Posterior vena cava (tissue), 2 donors: ENCODE results near the gene MRPL1. TPM values are rescaled to one million over a fixed set of nuclear protein-coding genes. Genes with fewer than 3 reads are reported as not detected.
"Not testable (repeated sequence)": the region's sequence is repeated elsewhere in the genome, so short reads cannot be mapped to it uniquely, and the experiment has no call there.

Experiments
- DNase-seq: peaks from one replicate; pipeline ENCODE4 v3.0.0-alpha.2; 2020; ENCODE audit warnings: low spot score
- intact Hi-C, 2 donors: fragments of 100-400 bp; cut with DNase I; formaldehyde crosslinking; loops; one replicate each; pipeline versions ENCODE4 v1.14.1 to v1.14.2; 2022 to 2023
- total RNA-seq, 2 donors: library from RNA; stranded (reverse); fragmentation: NEBNext Ultra II Directional; extraction: Animal tissue kit (Norgen Biotek cat#: 25700); gene quantifications; one replicate each; pipeline ENCODE4 v1.2.1, GENCODE V29; 2021
- donor health status: DM: yes; HTN: yes; CAD: no.
- donor health status: DM: yes; HTN: yes; CAD: no.

MRPL1 gene
- total RNA-seq, 2 donors from 2014 or later = 38.4 to 45.3 TPM

DNA sequence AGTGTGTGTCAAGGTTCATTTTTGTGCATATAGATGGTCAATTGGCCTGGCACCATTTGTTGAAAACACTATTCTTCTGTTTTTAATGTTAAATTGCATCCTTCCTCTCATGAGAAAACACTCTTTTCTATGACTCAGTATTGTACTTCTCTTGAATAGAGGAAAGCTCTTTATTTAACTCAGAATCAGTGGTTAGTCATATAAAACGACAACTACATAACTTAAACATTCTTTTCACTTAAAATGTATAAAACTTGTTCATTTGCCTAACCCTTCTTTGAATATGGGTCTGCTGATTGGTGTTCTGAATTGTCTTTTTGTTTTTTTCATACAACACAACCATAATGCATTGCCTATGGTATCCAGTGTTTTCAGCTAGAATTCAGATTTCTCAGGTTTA is 17.2 kb upstream of the MRPL1 start:
- no peak for DNase-seq
- intact Hi-C loops = no loop called here

GRCh38 chr4:77845929-77846328 is 16.7 kb upstream of the MRPL1 start:
- no peak for DNase-seq
- intact Hi-C loops = no loop called here

DNA sequence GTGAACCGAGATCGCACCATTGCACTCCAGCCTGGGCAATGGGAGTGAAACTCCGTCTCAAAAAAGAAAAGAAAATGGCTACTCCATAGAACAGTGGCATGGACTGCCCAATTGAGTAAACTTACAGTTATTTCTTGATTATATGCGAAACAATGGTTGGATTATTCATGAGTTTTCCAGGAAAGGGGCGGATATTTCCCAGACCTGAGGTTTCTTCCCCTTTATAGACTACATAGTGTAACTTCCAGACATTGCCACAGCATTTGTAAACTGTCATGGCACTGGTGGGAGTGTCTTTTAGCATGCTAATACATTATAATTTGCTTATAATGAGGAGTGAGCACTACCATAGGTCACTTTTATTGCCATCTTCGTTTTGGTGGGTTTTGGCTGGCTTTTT is 14.1 kb upstream of the MRPL1 start:
- intact Hi-C loops = no loop called here
- DNase-seq = no peak

- intact Hi-C loops = no loop called here
- DNase-seq = no peak
Observed at GRCh38 chr4:77849278-77849965, 13.2 kb upstream of the MRPL1 start.

- intact Hi-C loops = no loop called here
- DNase-seq = no peak
Observed at GRCh38 chr4:77852892-77853495, 9.6 kb upstream of the MRPL1 start.

- DNase-seq = no peak
- intact Hi-C loops = loop anchor here in 1 of 2 donors (5.0 kb wide), 1 partner anchor 1257 kb away; no protein-coding TSS in a partner anchor
Observed at GRCh38 chr4:77854431-77855111, 8.1 kb upstream of the MRPL1 start.

GRCh38 chr4:77856152-77856551 is 6.5 kb upstream of the MRPL1 start:
- intact Hi-C loops = loop anchor here in 1 of 2 donors (5.0 kb wide), 1 partner anchor 1259 kb away; no protein-coding TSS in a partner anchor
- no peak for DNase-seq

DNA sequence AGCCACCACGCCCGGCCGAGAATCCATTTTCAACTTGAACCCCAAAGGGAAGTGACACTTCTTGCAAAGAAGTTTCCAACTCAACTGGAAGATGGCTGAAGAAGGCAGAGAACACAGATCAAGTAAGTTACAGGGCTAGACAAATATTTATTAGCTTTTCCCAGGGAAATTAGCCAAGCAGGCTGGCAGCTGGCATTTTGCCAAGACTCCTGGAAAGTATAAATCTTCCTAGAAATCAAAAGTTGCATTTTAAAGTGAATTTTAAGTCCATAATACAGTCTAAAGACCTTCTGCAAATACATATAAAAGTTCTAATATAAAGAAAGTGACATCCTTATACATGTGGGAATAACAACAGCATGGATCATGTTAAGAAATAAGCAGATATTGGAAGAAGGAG is 3.4 kb upstream of the MRPL1 start:
- intact Hi-C loops = loop anchor here in 1 of 2 donors (5.0 kb wide), 1 partner anchor 1262 kb away; no protein-coding TSS in a partner anchor
- DNase-seq = no peak

GRCh38 chr4:77861495-77861894 is 1.1 kb upstream of the MRPL1 start:
- no peak for DNase-seq
- intact Hi-C loops = loop anchor here in 1 of 2 donors (5.0 kb wide), 1 partner anchor 474 kb away; no protein-coding TSS in a partner anchor

GRCh38 chr4:77863341-77863740 is 711 bp downstream of the MRPL1 start:
- intact Hi-C loops = loop anchor here (2.0 to 5.0 kb wide), 2 partner anchors 45 to 476 kb away; partner anchors contain the start of gene CNOT6L (in 1 of the 2)
- DNase-seq = not testable (repeated sequence)

DNA sequence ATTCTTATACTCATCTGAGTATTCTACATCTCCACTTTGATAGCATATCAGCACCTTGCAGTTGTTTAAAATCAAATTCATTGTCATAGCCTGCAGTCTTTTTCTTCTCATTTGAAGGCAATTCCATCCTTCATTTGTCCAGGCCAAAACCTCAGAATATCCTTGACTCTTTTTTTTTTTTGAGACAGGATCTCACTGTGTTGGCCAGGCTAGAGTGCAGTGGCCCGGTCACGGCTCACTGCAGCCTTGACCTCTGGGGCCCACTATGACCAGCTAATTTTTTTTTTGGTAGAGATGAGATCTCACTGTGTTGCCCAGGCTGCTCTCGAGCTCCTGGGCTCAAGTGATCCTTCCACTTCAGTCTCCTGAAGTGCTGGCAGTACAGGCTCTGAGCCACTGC is 2.6 kb downstream of the MRPL1 start:
- intact Hi-C loops = no loop called here
- DNase-seq = no peak

GRCh38 chr4:77872723-77873445 is 10.3 kb downstream of the MRPL1 start:
- intact Hi-C loops = no loop called here
- DNase-seq = no peak

GRCh38 chr4:77877167-77877566 is 14.5 kb downstream of the MRPL1 start:
- no peak for DNase-seq
- intact Hi-C loops = no loop called here

DNA sequence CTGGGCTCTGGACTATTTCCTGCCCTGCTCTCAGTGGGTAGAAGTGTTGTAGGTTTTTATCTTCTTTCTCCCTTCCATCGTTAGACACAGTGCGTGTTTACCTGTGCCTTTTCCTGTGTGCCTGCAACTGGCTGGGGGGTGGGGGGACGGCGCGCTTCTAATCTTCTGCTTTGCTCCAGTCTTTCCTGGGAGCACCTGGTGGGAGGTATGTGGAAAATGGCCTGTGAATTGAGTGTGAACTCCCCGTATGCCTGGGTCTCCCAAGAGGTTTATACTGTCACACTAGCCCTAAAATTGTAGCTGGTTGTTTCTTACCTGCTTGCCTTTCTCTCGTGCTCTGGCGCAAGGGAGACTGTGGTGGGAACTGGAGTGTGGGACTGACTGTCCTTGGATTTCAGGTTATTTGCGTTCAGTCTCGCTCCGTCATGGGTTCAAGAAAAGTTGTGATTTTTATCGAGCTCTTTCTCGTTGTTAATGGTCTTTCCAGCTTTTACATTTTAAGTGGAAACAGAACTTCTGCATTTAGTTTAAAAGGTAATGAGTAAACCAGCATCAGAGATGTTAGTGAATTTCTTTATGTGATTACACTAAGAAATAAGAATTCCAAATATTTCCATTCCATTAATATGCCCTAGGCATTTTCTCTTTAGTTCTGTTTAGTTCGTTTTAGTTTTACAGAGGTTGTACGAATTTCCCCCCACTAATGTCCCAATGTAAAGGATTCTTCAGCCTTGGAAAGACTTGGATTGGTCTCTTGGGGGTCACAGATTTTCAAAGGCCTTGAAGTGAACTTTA is 15.3 kb downstream of the MRPL1 start:
- intact Hi-C loops = no loop called here
- no peak for DNase-seq

- intact Hi-C loops = no loop called here
- no peak for DNase-seq
Observed at GRCh38 chr4:77880784-77881183, 18.2 kb downstream of the MRPL1 start.

DNA sequence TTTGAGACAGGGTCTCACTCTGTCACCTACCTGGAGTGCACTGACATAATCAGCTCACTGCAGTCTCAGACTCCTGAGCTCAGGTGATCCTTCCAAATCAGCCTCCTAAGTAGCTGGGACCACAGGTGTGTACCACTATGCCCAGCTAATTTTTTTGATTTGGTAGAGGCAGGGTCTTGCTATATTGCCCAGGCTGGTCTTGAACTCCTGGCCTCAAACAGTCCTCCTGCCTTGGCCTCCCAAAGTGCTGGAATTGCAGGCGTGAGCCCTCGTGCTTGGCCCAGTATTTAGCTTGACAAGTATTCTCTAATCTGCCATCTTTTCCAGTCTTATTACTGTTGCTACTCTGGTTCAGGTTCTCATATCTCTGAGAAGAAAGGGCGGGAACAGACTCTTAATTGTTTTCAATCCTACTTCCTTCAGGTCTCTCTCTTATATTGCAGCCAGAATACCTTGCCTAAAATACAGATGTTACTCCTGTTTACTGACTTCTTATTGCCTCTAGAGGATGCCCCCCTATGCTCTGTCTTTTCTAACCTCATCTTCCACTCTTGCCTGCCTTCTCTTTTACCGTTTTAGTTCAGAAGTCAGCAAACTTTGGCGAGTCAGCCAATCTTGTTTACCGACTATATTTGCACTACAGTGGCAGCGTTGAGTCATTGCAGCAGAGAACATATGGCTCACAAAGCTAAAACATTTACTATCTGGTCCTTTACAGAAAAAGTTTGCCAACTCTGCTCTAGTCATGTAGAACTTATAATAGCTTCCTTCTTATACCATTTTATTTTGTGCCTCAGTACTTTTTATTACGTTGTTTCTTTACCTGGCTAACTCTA is 19.0 kb downstream of the MRPL1 start:
- intact Hi-C loops = no loop called here
- no peak for DNase-seq

DNA sequence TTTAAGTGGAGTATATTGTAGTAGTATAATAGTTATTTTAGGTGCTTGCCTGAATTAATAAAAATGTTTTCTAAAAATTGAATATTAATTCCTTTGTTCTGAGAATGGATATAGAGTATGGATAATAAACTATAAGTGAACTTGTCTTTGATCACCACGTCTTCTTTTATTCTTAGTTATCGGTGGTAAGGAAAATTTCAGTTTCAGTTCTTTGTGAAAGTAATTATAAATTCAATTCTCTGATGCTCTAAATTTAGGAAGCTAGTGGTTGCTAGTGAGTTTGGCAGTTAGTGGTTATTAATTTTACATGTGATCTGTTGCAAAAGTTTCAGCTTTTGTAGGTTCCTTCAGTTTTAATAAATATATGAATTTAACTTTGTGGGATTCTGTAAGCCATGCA is 30.8 kb downstream of the MRPL1 start:
- DNase-seq = no peak

GRCh38 chr4:77899607-77900006 is 37.0 kb downstream of the MRPL1 start:
- intact Hi-C loops = loop anchor here in 1 of 2 donors (10.0 kb wide), 1 partner anchor 1535 kb away; no protein-coding TSS in a partner anchor
- DNase-seq = no peak

More for the DNA sequence above, 30.8 kb downstream of the MRPL1 start:
- intact Hi-C loops = no loop called here
